Smooth muscle cell of the umbilical artery (primary cell): ENCODE data around the gene DRD4. TPM values are rescaled to one million over a fixed set of nuclear protein-coding genes. Genes with fewer than 3 reads are reported as not detected.

Experiments
- total RNA-seq: library from RNA; depleted of rRNA; stranded (reverse); fragments of >200 nt; gene quantifications from 2 replicates; pipeline ENCODE4 v1.2.3, GENCODE V29; 2014

Gene DRD4
- 0.09 TPM in 1 of 2 replicates, not detected in the other for total RNA-seq

DNA sequence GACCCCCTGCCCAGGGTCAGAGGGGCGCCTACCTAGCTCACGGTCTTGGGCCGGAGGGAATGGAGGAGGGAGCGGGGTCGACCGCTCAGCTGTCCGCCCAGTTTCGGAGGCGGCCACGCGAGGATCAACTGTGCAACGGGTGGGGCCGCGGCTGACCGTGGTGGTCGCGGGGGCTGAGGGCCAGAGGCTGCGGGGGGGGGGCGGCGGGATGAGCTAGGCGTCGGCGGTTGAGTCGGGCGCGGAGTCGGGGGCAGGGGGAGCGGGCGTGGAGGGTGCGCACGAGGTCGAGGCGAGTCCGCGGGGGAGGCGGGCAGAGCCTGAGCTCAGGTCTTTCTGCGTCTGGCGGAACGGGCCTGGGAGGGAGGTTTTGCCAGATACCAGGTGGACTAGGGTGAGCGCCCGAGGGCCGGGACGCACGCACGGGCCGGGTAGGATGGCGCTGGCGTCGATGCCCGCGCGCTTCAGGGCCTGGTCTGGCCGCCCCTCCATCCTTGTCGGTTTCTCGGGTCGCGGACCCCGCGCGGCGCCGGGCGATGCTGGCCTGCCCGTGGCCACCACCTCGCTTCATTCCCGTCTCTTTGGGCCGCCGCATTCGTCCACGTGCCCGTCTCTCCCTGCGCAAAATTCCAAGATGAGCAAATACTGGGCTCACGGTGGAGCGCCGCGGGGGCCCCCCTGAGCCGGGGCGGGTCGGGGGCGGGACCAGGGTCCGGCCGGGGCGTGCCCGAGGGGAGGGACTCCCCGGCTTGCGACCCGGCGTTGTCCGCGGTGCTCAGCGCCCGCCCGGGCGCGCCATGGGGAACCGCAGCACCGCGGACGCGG lies at the start of gene DRD4:
DRD4 (plus strand) TSS at position 759 of the 822 bp plus-strand sequence; CDS start at position 795, 36 bp downstream.

DNA sequence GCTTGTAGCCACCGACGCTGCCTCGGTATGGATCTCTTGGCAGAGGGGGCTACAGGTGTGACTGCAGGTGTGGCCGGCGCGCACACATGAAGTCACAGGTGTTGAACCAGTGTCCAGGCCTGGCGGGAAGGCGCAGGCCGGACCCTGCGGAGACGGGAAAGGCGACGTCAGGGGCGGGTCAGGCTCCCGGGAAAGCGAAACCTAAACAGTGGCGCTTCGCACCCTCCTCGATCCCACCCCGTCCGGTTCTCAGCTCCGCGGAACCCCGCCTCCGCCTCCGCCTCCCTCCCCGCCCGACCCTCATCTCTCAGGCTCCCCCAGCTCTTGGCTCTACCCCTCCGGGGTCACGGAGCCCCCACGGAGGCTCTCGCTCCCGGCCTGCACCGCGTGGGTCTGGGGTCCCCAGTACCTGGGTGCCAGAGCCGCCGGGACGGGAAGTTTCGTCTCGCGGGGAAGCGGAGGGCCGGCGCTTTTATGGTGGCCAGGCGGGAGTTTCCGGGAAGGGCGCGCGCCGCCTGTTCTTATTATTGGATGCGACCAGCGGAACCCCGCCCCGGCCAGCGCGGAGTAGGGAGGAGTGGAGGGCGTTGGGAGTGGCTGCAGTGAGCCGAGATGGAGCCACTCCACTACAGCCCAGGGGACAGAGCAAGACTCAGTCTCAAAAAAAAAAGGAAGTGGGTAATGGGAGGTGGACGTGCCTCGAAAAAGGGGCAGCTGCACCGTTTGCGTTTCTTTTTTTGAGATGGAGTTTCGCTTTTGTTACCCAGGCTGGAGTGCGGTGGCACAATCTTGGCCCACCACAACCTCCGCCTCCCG lies 21.4 kb upstream of the DRD4 start, which contains the start of gene IRF7:
IRF7 (minus strand) TSS at position 447 of the 816 bp plus-strand sequence. CDS start 586 bp downstream, outside the sequence.

DNA sequence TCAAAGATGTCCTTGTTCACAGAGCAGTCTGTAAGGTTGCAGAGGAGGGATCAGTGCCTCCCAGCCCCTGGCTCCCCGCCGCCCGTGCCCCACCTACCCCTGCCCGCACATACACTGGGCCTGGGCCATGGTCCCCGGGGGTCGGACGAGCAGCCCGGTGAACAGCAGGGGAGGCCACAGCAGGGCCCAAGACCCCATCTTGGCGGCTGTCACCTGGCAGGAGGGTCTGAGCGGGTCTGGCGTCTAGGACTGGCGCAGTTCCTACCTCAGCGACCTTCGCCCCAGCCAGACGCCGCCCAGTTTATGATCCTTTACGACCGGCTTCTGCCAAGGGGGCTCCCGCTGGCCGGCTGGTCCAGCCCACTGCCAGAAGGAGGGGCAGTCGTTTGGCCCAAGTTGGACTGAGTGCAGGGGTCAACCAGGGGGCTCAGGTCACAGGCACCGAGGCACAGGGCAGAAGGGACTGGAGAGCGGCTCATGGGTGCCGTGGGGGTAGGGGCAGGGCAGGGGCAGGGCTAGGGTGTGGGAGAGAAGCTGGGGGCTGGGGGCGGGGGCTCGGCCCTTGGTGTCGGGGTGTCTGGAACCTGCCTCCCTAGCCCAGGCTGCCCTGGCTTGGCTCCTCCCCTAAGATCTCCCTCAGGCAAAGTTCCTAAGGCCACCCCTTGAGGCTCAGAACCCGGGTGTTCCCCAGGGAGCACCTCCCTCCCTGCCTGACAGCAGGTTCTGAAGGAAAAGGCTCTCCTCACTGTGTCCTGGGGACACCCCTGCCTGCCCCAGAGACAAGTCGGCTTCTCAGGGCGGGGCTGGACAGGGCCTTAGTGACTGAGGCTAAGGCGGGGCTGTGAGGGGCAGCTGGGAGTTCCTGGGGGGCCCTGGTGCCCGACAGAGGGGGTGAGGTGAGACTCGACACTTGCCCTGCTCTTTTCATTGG lies 12.1 kb upstream of the DRD4 start, which contains the start of gene CDHR5:
CDHR5 (minus strand) TSS at position 251 of the 931 bp plus-strand sequence; CDS start at position 198, 53 bp downstream.

GRCh38 chr11:626475-627307 lies 10.4 kb upstream of the DRD4 start, which contains the start of gene SCT:
Gene SCT (minus strand): TSS chr11:627181. CDS start chr11:627143, 38 bp downstream.

Other genes starting within 250 kb of the DRD4 start
- gene PKP3, start 243.1 kb upstream of the DRD4 start, total RNA-seq, result 0.69 and 1.8 TPM in 2 replicates
- 8.1 and 14.0 TPM in 2 replicates for gene SIGIRR, start 222.3 kb upstream of the DRD4 start, total RNA-seq
- gene ANO9, start 195.3 kb upstream of the DRD4 start, total RNA-seq, result not detected in 2 replicates
- gene PTDSS2, start 187.0 kb upstream of the DRD4 start, total RNA-seq, result 30.9 and 31.2 TPM in 2 replicates
- 256 and 286 TPM in 2 replicates for gene RNH1, start 130.0 kb upstream of the DRD4 start, total RNA-seq
- gene HRAS, start 101.7 kb upstream of the DRD4 start, total RNA-seq, result 32.1 and 44.6 TPM in 2 replicates
- 0.89 and 1.0 TPM in 2 replicates for gene LRRC56, start 99.7 kb upstream of the DRD4 start, total RNA-seq
- gene LMNTD2, start 76.5 kb upstream of the DRD4 start, total RNA-seq, result 0.30 and 0.60 TPM in 2 replicates
- 7.1 and 13.3 TPM in 2 replicates for gene RASSF7, start 76.3 kb upstream of the DRD4 start, total RNA-seq
- gene PHRF1, start 60.8 kb upstream of the DRD4 start, total RNA-seq, result 22.3 and 41.2 TPM in 2 replicates
- gene IRF7, start 21.3 kb upstream of the DRD4 start, total RNA-seq, result 5.9 and 6.5 TPM in 2 replicates
- gene CDHR5, start 12.3 kb upstream of the DRD4 start, total RNA-seq, result not detected in 2 replicates
- not detected in 2 replicates for gene SCT, start 10.1 kb upstream of the DRD4 start, total RNA-seq
- gene DEAF1, start 58.0 kb downstream of the DRD4 start, total RNA-seq, result 22.6 and 31.6 TPM in 2 replicates
- 8.3 and 10.1 TPM in 2 replicates for gene TMEM80, start 58.5 kb downstream of the DRD4 start, total RNA-seq
- 18.7 and 31.3 TPM in 2 replicates for gene EPS8L2, start 69.0 kb downstream of the DRD4 start, total RNA-seq
- gene TALDO1, start 110.2 kb downstream of the DRD4 start, total RNA-seq, result 121 and 178 TPM in 2 replicates
- 17.8 and 30.4 TPM in 2 replicates for gene GATD1, start 140.2 kb downstream of the DRD4 start, total RNA-seq
- gene CEND1, start 152.8 kb downstream of the DRD4 start, total RNA-seq, result 0.89 and 1.8 TPM in 2 replicates
- gene SLC25A22, start 161.0 kb downstream of the DRD4 start, total RNA-seq, result 8.9 and 28.8 TPM in 2 replicates
- 15.7 and 15.8 TPM in 2 replicates for gene PIDD1, start 168.0 kb downstream of the DRD4 start, total RNA-seq
- gene RPLP2, start 172.7 kb downstream of the DRD4 start, total RNA-seq, result 123 and 263 TPM in 2 replicates
- gene PNPLA2, start 181.6 kb downstream of the DRD4 start, total RNA-seq, result 23.5 and 32.9 TPM in 2 replicates
- gene CRACR2B, start 190.7 kb downstream of the DRD4 start, total RNA-seq, result 0.30 and 1.2 TPM in 2 replicates
- gene CD151, start 195.7 kb downstream of the DRD4 start, total RNA-seq, result 986 and 1,024 TPM in 2 replicates
- 32.7 and 88.1 TPM in 2 replicates for gene POLR2L, start 205.3 kb downstream of the DRD4 start, total RNA-seq
- gene TSPAN4, start 205.6 kb downstream of the DRD4 start, total RNA-seq, result 178 and 183 TPM in 2 replicates